Lung (tissue), 12 donors: ENCODE measurements around the gene IFIT1. TPM values are rescaled to one million over a fixed set of nuclear protein-coding genes. Genes with fewer than 3 reads are reported as not detected.
"Not testable (repeated sequence)": the region's sequence is repeated elsewhere in the genome, so short reads cannot be mapped to it uniquely, and the experiment has no call there.

Experiments
- ATAC-seq: fragments of 200-7000 bp; cut with Tn5 transposase; one replicate; pipeline ENCODE4 v1.9.1; 2020; ENCODE audit warnings: moderate number of reproducible peaks; ENCODE audit not compliant: insufficient read depth, low FRiP score
- DNase-seq, 3 donors: peaks; one replicate each; pipeline ENCODE4 v3.0.0-alpha.2; 2013 to 2017
- H3K27ac ChIP-seq, 2 donors: one replicate each; pipeline ENCODE4 v1.5.1; 2013; ENCODE audit warnings: mild to moderate bottlenecking in 2 of 2, moderate library complexity in 2 of 2, control low read depth in 1 of 2, inconsistent platforms in 1 of 2, low read depth in 1 of 2, low read length in 1 of 2
- H3K27me3 ChIP-seq, 3 donors: one replicate each; pipeline ENCODE4 v1.5.1; 2013; ENCODE audit warnings: low read length in 2 of 3; ENCODE audit not compliant: control insufficient read depth in 3 of 3, insufficient read depth in 3 of 3
- H3K36me3 ChIP-seq, 4 donors: one replicate each; pipeline ENCODE4 v1.5.1; 2013; ENCODE audit warnings: low read length in 4 of 4, mild to moderate bottlenecking in 1 of 4, moderate library complexity in 1 of 4; ENCODE audit not compliant: control insufficient read depth in 4 of 4, insufficient read depth in 4 of 4
- H3K4me1 ChIP-seq, 5 donors: one replicate each; pipeline ENCODE4 v1.5.1; 2013; ENCODE audit warnings: low read length in 5 of 5, mild to moderate bottlenecking in 2 of 5, moderate library complexity in 1 of 5; ENCODE audit not compliant: control insufficient read depth in 5 of 5, insufficient read depth in 5 of 5
- H3K4me3 ChIP-seq: one replicate; pipeline ENCODE4 v1.5.1; 2013; ENCODE audit warnings: mild to moderate bottlenecking, control low read depth, moderate library complexity
- H3K9ac ChIP-seq, 2 donors: one replicate each; pipeline ENCODE4 v1.5.1; 2013; ENCODE audit warnings: low read length in 2 of 2, control low read depth in 1 of 2; ENCODE audit not compliant: insufficient read depth in 1 of 2
- H3K9me3 ChIP-seq, 4 donors: one replicate each; pipeline ENCODE4 v1.5.1; 2013; ENCODE audit warnings: low read length in 3 of 4, mild to moderate bottlenecking in 1 of 4, moderate library complexity in 1 of 4; ENCODE audit not compliant: control insufficient read depth in 4 of 4, insufficient read depth in 3 of 4
- WGBS, 2 donors: extraction: QIAGEN DNeasy Blood & Tissue Kit; methylation state at CpG; one replicate each; pipeline ENCODE4 v1.1.7; 2013; 5-methylcytosine and 5-hydroxymethylcytosine counted together
- polyA plus RNA-seq, 2 donors: library from polyadenylated mRNA; stranded (reverse); fragments of 200-250 nt; gene quantifications; one replicate each; pipeline ENCODE4 v1.2.1, GENCODE V29; 2013
- total RNA-seq, 2 donors: library from RNA; depleted of rRNA in 1 of 2; stranded (reverse); fragments of >200 nt in 1 of 2; gene quantifications; one replicate each; pipeline ENCODE4 v1.2.1, GENCODE V29; 2014 to 2021
- TF ChIP-seq, protein P1 (sequence below): IDR thresholded peaks from 2 replicates; pipeline ENCODE4 v1.5.1; 2012; ENCODE audit warnings: mild to moderate bottlenecking; ENCODE audit errors: control extremely low read depth, extremely low read depth
- donor health status: control.
- donor health status: control.
- donor health status: Bipolar disorder and iron deficiency.
- donor health status: healthy.
- donor health status: DM: yes; HTN: yes; CAD: no.

IFIT1 gene
- total and polyA plus RNA-seq, 4 donors: 11.1 to 17.7 (median 15.0) TPM

DNA sequence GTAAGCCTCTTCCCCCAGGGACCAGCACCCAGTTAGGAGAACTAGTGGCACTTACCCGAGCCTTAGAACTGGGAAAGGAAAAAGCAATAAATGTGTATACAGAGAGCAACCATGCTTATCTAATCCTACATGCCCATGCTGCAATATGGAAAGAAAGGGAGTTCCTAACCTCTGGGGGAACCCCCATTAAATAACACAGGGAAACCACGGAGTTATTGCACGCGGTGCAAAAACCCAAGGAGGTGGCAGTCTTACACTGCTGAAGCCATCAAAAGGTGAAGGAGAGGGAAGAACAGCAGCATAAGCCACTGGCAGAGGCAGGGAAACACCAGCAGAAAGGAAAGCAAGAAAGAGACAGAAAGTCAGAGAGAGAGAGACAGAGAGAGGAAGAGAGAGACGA lies 18.1 kb downstream of the IFIT1 start:
- not testable (repeated sequence) for H3K27ac ChIP-seq
- 58 to 83% methylated on average over 5 of the region's 5 CpGs for WGBS, 2 donors

DNA sequence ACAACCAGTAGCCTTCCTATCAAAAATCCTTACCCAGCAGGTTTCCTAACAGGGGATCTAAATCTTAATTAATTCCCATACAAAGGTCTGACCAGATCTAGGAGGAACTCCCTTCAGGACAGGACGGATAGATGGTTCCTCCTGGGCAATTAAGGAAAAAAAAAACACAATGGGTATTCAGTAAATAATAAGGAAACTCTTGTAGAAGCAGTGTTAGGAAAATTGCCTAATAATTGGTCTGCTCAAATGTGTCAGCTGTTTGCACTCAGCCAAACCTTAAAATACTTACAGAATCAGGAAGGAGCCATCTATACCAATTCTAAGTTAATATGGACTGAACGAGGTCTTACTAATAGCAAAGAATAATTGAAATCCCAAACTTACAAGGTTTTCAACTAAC lies 18.7 kb downstream of the IFIT1 start:
- not testable (repeated sequence) for H3K36me3 ChIP-seq, ATAC-seq, DNase-seq, H3K9me3 ChIP-seq, H3K9ac ChIP-seq, H3K27me3 ChIP-seq, H3K27ac ChIP-seq, H3K4me3 ChIP-seq
- H3K4me1 ChIP-seq: peaks cover 0 to 11% (median under 1%) of the 10 kb centered on the region in 5 donors
- 41 to 63% methylated on average over 2 of the region's 2 CpGs for WGBS, 2 donors

More for the DNA sequence above, 18.1 kb downstream of the IFIT1 start:
- not testable (repeated sequence) for H3K9ac ChIP-seq, H3K9me3 ChIP-seq, ATAC-seq, H3K4me1 ChIP-seq, H3K4me3 ChIP-seq, H3K36me3 ChIP-seq, H3K27me3 ChIP-seq, DNase-seq

DNA sequence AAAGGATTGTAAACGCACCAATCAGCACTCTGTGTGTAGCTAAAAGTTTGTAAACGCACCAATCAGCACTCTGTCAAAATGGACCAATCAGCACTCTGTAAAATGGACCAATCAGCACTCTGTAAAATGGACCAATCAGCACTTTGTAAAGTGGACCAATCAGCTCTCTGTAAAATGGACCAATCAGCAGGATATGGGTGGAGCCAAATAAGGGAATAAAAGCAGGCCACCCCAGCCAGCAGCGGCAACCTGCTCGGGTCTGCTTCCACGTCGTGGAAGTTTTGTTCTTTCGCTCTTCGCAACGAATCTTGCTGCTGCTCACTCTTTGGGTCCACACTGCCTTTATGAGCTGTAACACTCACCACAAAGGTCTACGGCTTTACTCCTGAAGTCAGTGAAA lies 19.9 kb downstream of the IFIT1 start:
- not testable (repeated sequence) for ATAC-seq, DNase-seq, H3K9me3 ChIP-seq, H3K27ac ChIP-seq, H3K27me3 ChIP-seq, H3K36me3 ChIP-seq, H3K4me3 ChIP-seq, H3K9ac ChIP-seq
- H3K4me1 ChIP-seq: peaks cover 0 to 16% (median 5%) of the 10 kb centered on the region in 5 donors
- WGBS, 2 donors: 82 to 95% methylated on average over 10 of the region's 10 CpGs

- peaks cover 0 to 3% (median 0%) of the 10 kb centered on the region in 4 donors for H3K9me3 ChIP-seq
- 80 to 88% methylated on average over 7 of the region's 7 CpGs for WGBS, 2 donors
- peaks cover 4 to 20% (median 7%) of the 10 kb centered on the region in 5 donors for H3K4me1 ChIP-seq
- ATAC-seq (no peak), DNase-seq (no peak)
- no peak overlapping the region for H3K27ac ChIP-seq
- H3K4me3 ChIP-seq: no peak overlapping the region
- H3K27me3 ChIP-seq: no peaks in the 10 kb centered on the region
- TF ChIP-seq, protein P1, sequence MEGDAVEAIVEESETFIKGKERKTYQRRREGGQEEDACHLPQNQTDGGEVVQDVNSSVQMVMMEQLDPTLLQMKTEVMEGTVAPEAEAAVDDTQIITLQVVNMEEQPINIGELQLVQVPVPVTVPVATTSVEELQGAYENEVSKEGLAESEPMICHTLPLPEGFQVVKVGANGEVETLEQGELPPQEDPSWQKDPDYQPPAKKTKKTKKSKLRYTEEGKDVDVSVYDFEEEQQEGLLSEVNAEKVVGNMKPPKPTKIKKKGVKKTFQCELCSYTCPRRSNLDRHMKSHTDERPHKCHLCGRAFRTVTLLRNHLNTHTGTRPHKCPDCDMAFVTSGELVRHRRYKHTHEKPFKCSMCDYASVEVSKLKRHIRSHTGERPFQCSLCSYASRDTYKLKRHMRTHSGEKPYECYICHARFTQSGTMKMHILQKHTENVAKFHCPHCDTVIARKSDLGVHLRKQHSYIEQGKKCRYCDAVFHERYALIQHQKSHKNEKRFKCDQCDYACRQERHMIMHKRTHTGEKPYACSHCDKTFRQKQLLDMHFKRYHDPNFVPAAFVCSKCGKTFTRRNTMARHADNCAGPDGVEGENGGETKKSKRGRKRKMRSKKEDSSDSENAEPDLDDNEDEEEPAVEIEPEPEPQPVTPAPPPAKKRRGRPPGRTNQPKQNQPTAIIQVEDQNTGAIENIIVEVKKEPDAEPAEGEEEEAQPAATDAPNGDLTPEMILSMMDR: no peak
- peaks cover 7 to 17% (median 12%) of the 10 kb centered on the region in 4 donors for H3K36me3 ChIP-seq
- peak overlapping the region; percentile 86 to 99 for H3K9ac ChIP-seq
Observed at GRCh38 chr10:89413398-89413912, 21.0 kb downstream of the IFIT1 start.

DNA sequence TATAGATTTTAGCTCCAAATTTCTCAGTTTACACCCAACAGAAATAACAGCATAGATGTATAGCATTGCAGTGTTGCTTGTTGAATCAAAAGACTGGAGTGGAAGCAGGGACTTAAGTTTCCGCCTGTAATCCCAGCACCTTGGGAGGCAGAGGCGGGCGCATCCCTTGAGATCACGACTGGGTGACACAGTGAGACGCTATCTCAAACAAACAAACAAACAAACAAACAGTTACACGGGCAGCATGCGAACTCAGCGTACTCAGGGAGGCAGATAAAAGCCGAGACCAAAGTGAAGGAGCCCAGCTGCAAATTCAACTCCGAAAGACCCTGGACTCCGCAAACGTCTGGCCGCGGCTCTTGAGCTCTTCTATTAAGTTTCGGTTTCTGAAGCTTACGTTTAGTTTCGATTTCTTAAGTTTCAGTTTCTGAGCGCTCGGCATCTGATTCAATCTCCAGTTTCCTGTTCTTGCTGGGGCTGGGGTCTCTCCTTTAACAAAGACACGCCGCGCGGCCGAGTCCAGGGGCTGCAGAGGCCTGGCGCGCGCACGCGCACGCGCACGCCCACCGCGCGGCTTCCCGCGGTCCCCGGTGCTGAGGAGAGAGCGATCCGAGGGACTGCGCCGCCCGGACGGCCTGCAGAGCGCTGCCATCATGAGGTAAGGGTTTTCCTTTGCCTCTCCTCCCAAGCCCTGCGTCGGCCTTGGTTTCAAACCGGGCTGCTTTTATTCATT lies 21.9 kb downstream of the IFIT1 start, which contains the start of gene IFIT5:
Gene IFIT5, plus strand, starts transcription at position 423 of the 733 bp plus-strand sequence. Its CDS starts 231 bp downstream, at position 654.
- ATAC-seq: peak; percentile 91
- Histone ChIP-seq H3K27ac (peak within 1 kb of the TSS; percentile 97 to 99), H3K9ac (peak within 1 kb of the TSS; percentile 86 to 99), H3K4me3 (peak within 1 kb of the TSS; percentile 93), H3K4me1 (peaks cover 4 to 28% (median 7%) of the 10 kb centered on the region in 5 donors), H3K36me3 (peaks cover 7 to 18% (median 12%) of the 10 kb centered on the region in 4 donors), H3K9me3 (peaks cover 0 to 3% (median 0%) of the 10 kb centered on the region in 4 donors), H3K27me3 (no peaks in the 10 kb centered on the region)
- DNase-seq: peak; percentile 90 to 94 (median 93)
- TF ChIP-seq, protein P1: no peak
- WGBS, 2 donors: 0% methylated on average over 48 of the region's 48 CpGs
